IMR-90 (cell line): Measurements from ENCODE around the gene IGSF10.

ENCODE experiments used
- CTCF ChIP-seq: conservative IDR thresholded peaks from 2 replicates; pipeline ENCODE4 v1.5.1; 2012; ENCODE audit warnings: mild to moderate bottlenecking, low read depth, low read length, improper control_type of control experiment
- POLR2A ChIP-seq: IDR thresholded peaks from 2 replicates; pipeline ENCODE4 v1.6.1; 2012; ENCODE audit warnings: mild to moderate bottlenecking, low read depth, low read length
- RAD21 ChIP-seq: IDR thresholded peaks from 2 replicates; pipeline ENCODE4 v1.6.1; 2012; ENCODE audit warnings: low read length, improper control_type of control experiment
- RCOR1 ChIP-seq: IDR thresholded peaks from 2 replicates; pipeline ENCODE4 v1.6.1; 2012; ENCODE audit warnings: mild to moderate bottlenecking, low read length, improper control_type of control experiment; ENCODE audit not compliant: insufficient replicate concordance

- TF ChIP-seq CTCF, result no peak
- no peak for TF ChIP-seq POLR2A
- no peak for TF ChIP-seq RCOR1
- TF ChIP-seq RAD21, result no peak
Observed at GRCh38 chr3:151460228-151460627, 633 bp downstream of the IGSF10 start.
